ENCODE measurements around the gene TBC1D3I. TPM values are rescaled to one million over a fixed set of nuclear protein-coding genes. Genes with fewer than 3 reads are reported as not detected.
"Not testable (repeated sequence)": the region's sequence is repeated elsewhere in the genome, so short reads cannot be mapped to it uniquely, and the experiment has no call there.

TBC1D3I gene
- polyA plus RNA-seq, 1 donor from 2014 or later, result not detected

DNA sequence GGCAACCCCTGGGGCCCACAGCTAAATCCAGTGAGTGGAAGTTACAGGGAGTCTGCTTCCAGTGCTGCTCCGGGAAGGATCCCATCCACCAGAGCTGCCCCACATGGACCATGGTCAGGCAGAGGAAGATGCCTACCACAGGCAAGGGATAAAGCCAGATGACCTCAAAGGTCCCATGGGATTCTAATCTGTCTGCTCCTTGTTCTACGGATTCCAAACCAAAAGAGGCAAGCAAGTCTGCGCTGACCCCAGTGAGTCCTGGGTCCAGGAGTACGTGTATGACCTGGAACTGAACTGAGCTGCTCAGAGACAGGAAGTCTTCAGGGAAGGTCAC is 52.1 kb downstream of the TBC1D3I start:
- H3K36me3 Mint-ChIP-seq, result no peaks in the 10 kb centered on the region
- peak overlapping the region in 1 of 3 donors; percentile 32 for H3K27ac Mint-ChIP-seq
- peaks cover 12 to 24% (median 23%) of the 10 kb centered on the region in 3 donors for H3K4me1 Mint-ChIP-seq
- H3K4me3 Mint-ChIP-seq, result peak overlapping the region in 1 of 4 donors; percentile 15
- H3K9me3 Mint-ChIP-seq, result no peaks in the 10 kb centered on the region
- H3K27me3 Mint-ChIP-seq, result peaks cover 37% of the 10 kb centered on the region

GRCh38 chr17:36211484-36212271 is 52.7 kb downstream of the TBC1D3I start:
- H3K27ac Mint-ChIP-seq, result peak overlapping the region in 1 of 3 donors; percentile 32
- H3K4me1 Mint-ChIP-seq, result peaks cover 13 to 29% (median 26%) of the 10 kb centered on the region in 3 donors
- not testable (repeated sequence) for H3K36me3 Mint-ChIP-seq, H3K9me3 Mint-ChIP-seq, H3K4me3 Mint-ChIP-seq
- peaks cover 43% of the 10 kb centered on the region for H3K27me3 Mint-ChIP-seq

GRCh38 chr17:36210439-36211211 is 53.7 kb downstream of the TBC1D3I start, which contains the start of gene CCL4L2:
TSS of gene CCL4L2 (plus strand) at chr17:36211063.
- H3K27ac Mint-ChIP-seq, result peak within 1 kb of the TSS in 2 of 3 donors; percentile 25 to 32

GRCh38 chr17:36209575-36209974 is 54.8 kb downstream of the TBC1D3I start:
- peak overlapping the region in 1 of 4 donors; percentile 1 for H3K4me3 Mint-ChIP-seq
- H3K4me1 Mint-ChIP-seq, result peaks cover 17 to 32% (median 30%) of the 10 kb centered on the region in 3 donors
- no peak overlapping the region for H3K27ac Mint-ChIP-seq

More at GRCh38 chr17:36210439-36211211, 53.7 kb downstream of the TBC1D3I start, which contains the start of gene CCL4L2:
- peaks cover 17 to 32% (median 30%) of the 10 kb centered on the region in 3 donors for H3K4me1 Mint-ChIP-seq
- H3K36me3 Mint-ChIP-seq, H3K9me3 Mint-ChIP-seq: not testable (repeated sequence)
- peaks cover 47% of the 10 kb centered on the region for H3K27me3 Mint-ChIP-seq
- peak within 1 kb of the TSS in 1 of 4 donors; percentile 1 for H3K4me3 Mint-ChIP-seq

GRCh38 chr17:36207383-36207782 is 57.0 kb downstream of the TBC1D3I start:
- peaks cover 39% of the 10 kb centered on the region for H3K27me3 Mint-ChIP-seq
- H3K9me3 Mint-ChIP-seq, H3K36me3 Mint-ChIP-seq, H3K27ac Mint-ChIP-seq: not testable (repeated sequence)
- peaks cover 20 to 34% (median 33%) of the 10 kb centered on the region in 3 donors for H3K4me1 Mint-ChIP-seq
- peak overlapping the region in 2 of 4 donors; percentile 47 to 54 for H3K4me3 Mint-ChIP-seq

More at GRCh38 chr17:36209575-36209974, 54.8 kb downstream of the TBC1D3I start:
- peaks cover 2% of the 10 kb centered on the region for H3K36me3 Mint-ChIP-seq
- H3K27me3 Mint-ChIP-seq, result peaks cover 46% of the 10 kb centered on the region
- no peaks in the 10 kb centered on the region for H3K9me3 Mint-ChIP-seq

DNA sequence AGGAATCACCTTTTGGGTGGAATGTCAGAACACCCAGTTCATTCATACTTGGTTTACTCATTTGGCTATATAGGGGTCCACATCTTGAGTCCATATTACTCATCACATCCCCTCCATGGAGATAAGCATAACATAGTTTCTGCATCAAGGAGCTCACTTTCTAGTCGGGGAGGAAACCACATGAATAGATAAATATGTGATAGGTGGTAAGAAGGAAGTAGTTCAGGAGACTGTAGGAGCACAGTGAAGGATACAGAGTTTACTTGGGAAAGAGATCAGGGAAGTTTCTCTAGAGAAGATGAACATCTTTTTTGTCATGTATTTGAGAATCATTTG is 57.9 kb downstream of the TBC1D3I start:
- not testable (repeated sequence) for H3K36me3 Mint-ChIP-seq

GRCh38 chr17:36205637-36206485 is 58.5 kb downstream of the TBC1D3I start:
- Mint-ChIP-seq H3K27me3 (peaks cover 39% of the 10 kb centered on the region), H3K27ac (no peak overlapping the region), H3K4me1 (peaks cover 20 to 27% (median 27%) of the 10 kb centered on the region in 3 donors), H3K4me3 (no peak overlapping the region), H3K9me3 (no peaks in the 10 kb centered on the region), H3K36me3 (peaks cover 4% of the 10 kb centered on the region)

More for the DNA sequence above, 57.9 kb downstream of the TBC1D3I start:
- Mint-ChIP-seq H3K27me3 (peaks cover 39% of the 10 kb centered on the region), H3K4me3 (peak overlapping the region in 1 of 4 donors; percentile 51), H3K4me1 (peaks cover 22 to 29% (median 29%) of the 10 kb centered on the region in 3 donors)
- H3K9me3 Mint-ChIP-seq, H3K27ac Mint-ChIP-seq: not testable (repeated sequence)

GRCh38 chr17:36204724-36205500 is 59.5 kb downstream of the TBC1D3I start:
- H3K36me3 Mint-ChIP-seq, result peaks cover 4% of the 10 kb centered on the region
- no peak overlapping the region for H3K4me3 Mint-ChIP-seq
- no peak overlapping the region for H3K27ac Mint-ChIP-seq
- H3K4me1 Mint-ChIP-seq, result peaks cover 10 to 18% (median 18%) of the 10 kb centered on the region in 3 donors
- peaks cover 39% of the 10 kb centered on the region for H3K27me3 Mint-ChIP-seq
- no peaks in the 10 kb centered on the region for H3K9me3 Mint-ChIP-seq

Other genes with a start within 250 kb of the TBC1D3I start
- gene CCL23, start 246.6 kb downstream of the TBC1D3I start, polyA plus RNA-seq, result not detected
- gene CCL18, start 200.3 kb downstream of the TBC1D3I start, polyA plus RNA-seq, result not detected
- 1.2 TPM for gene CCL3, start 174.4 kb downstream of the TBC1D3I start, polyA plus RNA-seq
- 8.4 TPM for gene CCL4, start 160.7 kb downstream of the TBC1D3I start, polyA plus RNA-seq
- gene TBC1D3B, start 87.9 kb downstream of the TBC1D3I start, polyA plus RNA-seq, result 0.84 TPM
- 0.53 TPM for gene CCL3L1, start 67.8 kb downstream of the TBC1D3I start, polyA plus RNA-seq
- not detected for gene CCL4L2, start 53.5 kb downstream of the TBC1D3I start, polyA plus RNA-seq
- not detected for gene TBC1D3G, start 59.3 kb upstream of the TBC1D3I start, polyA plus RNA-seq
- not detected for gene TBC1D3H, start 123.9 kb upstream of the TBC1D3I start, polyA plus RNA-seq
- 88.1 TPM for gene ZNHIT3, start 222.1 kb upstream of the TBC1D3I start, polyA plus RNA-seq